OCI-M2 (cell line): ENCODE measurements around the gene NCOR2.
"Not testable (repeated sequence)": the region's sequence is repeated elsewhere in the genome, so short reads cannot be mapped to it uniquely, and the experiment has no call there.

Experiments
- DNase-seq: peaks from one replicate; lab custom pipeline; 2025; ENCODE audit not compliant: unreplicated experiment; lab: John Stamatoyannopoulos, UW

The NCOR2 gene

GRCh38 chr12:124601706-124602105 is 34.3 kb upstream of the NCOR2 start:
- no peak for DNase-seq

GRCh38 chr12:124599074-124599999 is 31.9 kb upstream of the NCOR2 start:
- no peak for DNase-seq

- DNase-seq: no peak
Observed at GRCh38 chr12:124597041-124597440, 29.6 kb upstream of the NCOR2 start.

- DNase-seq: no peak
Observed at GRCh38 chr12:124595444-124595843, 28.0 kb upstream of the NCOR2 start.

- no peak for DNase-seq
Observed at GRCh38 chr12:124594851-124595250, 27.4 kb upstream of the NCOR2 start.

- DNase-seq: no peak
Observed at GRCh38 chr12:124593851-124594401, 26.5 kb upstream of the NCOR2 start.

- DNase-seq: no peak
Observed at GRCh38 chr12:124593176-124593575, 25.8 kb upstream of the NCOR2 start.

- DNase-seq: no peak
Observed at GRCh38 chr12:124592481-124593160, 25.2 kb upstream of the NCOR2 start.

GRCh38 chr12:124592050-124592449 is 24.6 kb upstream of the NCOR2 start:
- no peak for DNase-seq

- no peak for DNase-seq
Observed at GRCh38 chr12:124590447-124590846, 23.0 kb upstream of the NCOR2 start.

GRCh38 chr12:124588751-124589267 is 21.4 kb upstream of the NCOR2 start:
- DNase-seq: no peak

- DNase-seq: no peak
Observed at GRCh38 chr12:124588018-124588634, 20.7 kb upstream of the NCOR2 start.

- DNase-seq: no peak
Observed at GRCh38 chr12:124586756-124587155, 19.3 kb upstream of the NCOR2 start.

GRCh38 chr12:124584494-124584893 is 17.1 kb upstream of the NCOR2 start:
- not testable (repeated sequence) for DNase-seq

GRCh38 chr12:124583854-124584253 is 16.4 kb upstream of the NCOR2 start:
- no peak for DNase-seq

- DNase-seq: no peak
Observed at GRCh38 chr12:124582108-124582424, 14.7 kb upstream of the NCOR2 start.

GRCh38 chr12:124581307-124582107 is 14.1 kb upstream of the NCOR2 start:
- DNase-seq: no peak

- DNase-seq: no peak
Observed at GRCh38 chr12:124579921-124580517, 12.6 kb upstream of the NCOR2 start.

GRCh38 chr12:124578854-124579253 is 11.4 kb upstream of the NCOR2 start:
- DNase-seq: no peak

GRCh38 chr12:124578445-124578844 is 11.0 kb upstream of the NCOR2 start:
- DNase-seq: no peak
